ENCODE measurements around the gene VWA1. TPM values are rescaled to one million over a fixed set of nuclear protein-coding genes. Genes with fewer than 3 reads are reported as not detected.
A peak's percentile ranks its signal among the peaks of the same experiment; 100 is the strongest.
"Not testable (repeated sequence)": the region's sequence is repeated elsewhere in the genome, so short reads cannot be mapped to it uniquely, and the experiment has no call there.

VWA1 gene
- polyA plus RNA-seq, 1 donor (not counting 4 experiments of a cell fraction or from before 2014, with no cell fraction given) = 6.5 TPM

- H3K4me1 ChIP-seq (ENCODE audit: control insufficient read depth, extremely low read depth, insufficient read depth, low read length) = peaks cover 26% of the 10 kb centered on the region
- H3K79me2 ChIP-seq (ENCODE audit: control insufficient read depth, insufficient read depth, low read length) = peaks cover 60% of the 10 kb centered on the region
- no peaks in the 10 kb centered on the region for H3K27me3 ChIP-seq (ENCODE audit: control insufficient read depth, extremely low read depth, insufficient read depth, low read length)
- H3K27ac ChIP-seq (ENCODE audit: control insufficient read depth, insufficient read depth, low read length) = peak within 1 kb of the TSS; percentile 76
- no peaks in the 10 kb centered on the region for H3K9me1 ChIP-seq (ENCODE audit: control insufficient read depth, extremely low read depth, insufficient read depth, low read length)
- H3K4me2 ChIP-seq (ENCODE audit: control insufficient read depth, extremely low read depth, insufficient read depth, low read depth, low read length) = peak within 1 kb of the TSS; percentile 87
- peaks cover 17 to 27% of the 10 kb centered on the region in 2 experiments for H3K36me3 ChIP-seq (ENCODE audit: control insufficient read depth in 2 of 2, extremely low read depth in 1 of 2, insufficient read depth in 2 of 2, low read length in 2 of 2)
- H2AFZ ChIP-seq (ENCODE audit: control insufficient read depth, low read length) = peak within 1 kb of the TSS; percentile 66
- peak within 1 kb of the TSS; percentile 91 for H3K9ac ChIP-seq (ENCODE audit: control insufficient read depth, extremely low read depth, insufficient read depth, low read length)
- dilution Hi-C loops (cut with MboI; ENCODE audit: extremely low pct_ligation_motif_present, low sequenced_read_pairs) = no loop called here
- H4K20me1 ChIP-seq (ENCODE audit: control insufficient read depth, extremely low read depth, insufficient read depth, low read length) = peaks cover 9% of the 10 kb centered on the region
- DNase-seq (ENCODE audit: low read depth, low spot score) (peak; percentile 48), FAIRE-seq (peak; percentile 78)
- H3K9me3 ChIP-seq (ENCODE audit: control insufficient read depth, low read depth, low read length) = no peaks in the 10 kb centered on the region
- peak within 1 kb of the TSS; percentile 70 to 90 (median 86) for H3K4me3 ChIP-seq (ENCODE audit: control insufficient read depth in 2 of 3, extremely low read depth in 1 of 3, insufficient read depth in 2 of 3, low read depth in 1 of 3, low read length in 3 of 3)
- TF ChIP-seq CTCF (optimal IDR thresholded peaks at IDR 0.05 in 1 of 3, IDR thresholded peaks at IDR 0.05 in 1 of 3, conservative IDR thresholded peaks at IDR 0.05 in 1 of 3; ENCODE audit: extremely low read depth in 1 of 3, insufficient read depth in 2 of 3, low read length in 3 of 3) (no peak), EZH2 (IDR thresholded peaks at IDR 0.05; ENCODE audit: low read length) (no peak)
Measured at GRCh38 chr1:1406821-1407635, 28.5 kb upstream of the VWA1 start, which contains the start of gene MRPL20. MRPL20 (minus strand) TSS chr1:1407293; CDS start chr1:1407217, 76 bp downstream.

DNA sequence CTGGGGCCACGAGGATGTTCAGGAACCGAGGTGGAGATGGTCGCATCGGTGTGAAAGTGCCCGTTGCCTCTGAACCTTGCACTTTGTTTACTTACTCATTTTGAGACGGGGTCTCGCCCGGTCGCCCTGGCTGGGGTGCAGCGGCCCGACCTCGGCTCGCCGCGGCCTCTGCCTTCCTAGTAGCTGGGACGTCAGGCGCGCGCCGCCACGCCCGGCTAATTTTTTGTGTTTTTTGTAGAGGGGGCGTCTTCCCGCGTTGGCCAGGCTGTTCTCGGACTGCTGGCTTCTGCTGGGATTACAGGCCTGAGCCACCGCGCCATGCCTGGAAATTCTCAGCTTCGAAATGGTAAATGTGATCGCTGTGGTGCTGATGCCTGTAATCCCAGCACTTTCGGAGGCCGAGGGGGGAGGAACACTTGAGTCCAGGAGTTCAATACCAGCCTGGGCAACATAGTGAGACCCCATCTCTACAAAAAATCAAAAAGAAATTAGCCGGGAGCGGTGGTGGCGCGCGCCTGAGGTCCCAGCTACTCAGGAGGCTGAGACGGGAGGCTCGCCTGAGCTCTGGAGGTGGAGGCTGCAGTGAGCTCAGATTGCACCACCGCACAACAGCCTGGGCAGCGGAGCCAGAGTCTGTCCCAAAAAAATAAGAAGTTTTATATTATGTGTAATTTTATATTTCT, 27.7 kb upstream of the VWA1 start:
- Histone ChIP-seq H3K36me3 (ENCODE audit: control insufficient read depth in 2 of 2, extremely low read depth in 1 of 2, insufficient read depth in 2 of 2, low read length in 2 of 2) (peaks cover 17 to 23% of the 10 kb centered on the region in 2 experiments), H2AFZ (ENCODE audit: control insufficient read depth, low read length) (no peak overlapping the region)
- no peak for DNase-seq (ENCODE audit: low read depth, low spot score)

DNA sequence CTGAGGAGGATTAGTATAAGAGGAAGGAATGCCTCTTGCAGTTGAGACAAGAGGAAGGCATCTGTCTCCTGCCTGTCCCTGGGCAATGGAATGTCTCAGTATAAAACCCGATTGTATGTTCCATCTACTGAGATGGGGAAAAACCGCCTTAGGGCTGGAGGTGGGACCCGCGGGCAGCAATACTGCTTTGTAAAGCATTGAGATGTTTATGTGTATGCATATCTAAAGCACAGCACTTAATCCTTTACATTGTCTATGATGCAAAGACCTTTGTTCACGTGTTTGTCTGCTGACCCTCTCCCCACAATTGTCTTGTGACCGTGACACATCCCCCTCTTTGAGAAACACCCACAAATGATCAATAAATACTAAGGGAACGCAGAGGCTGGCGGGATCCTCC, 25.3 kb upstream of the VWA1 start:
- dilution Hi-C loops (cut with MboI; ENCODE audit: extremely low pct_ligation_motif_present, low sequenced_read_pairs); H3K27me3 ChIP-seq (ENCODE audit: control insufficient read depth, extremely low read depth, insufficient read depth, low read length); H3K9ac ChIP-seq (ENCODE audit: control insufficient read depth, extremely low read depth, insufficient read depth, low read length); FAIRE-seq; H4K20me1 ChIP-seq (ENCODE audit: control insufficient read depth, extremely low read depth, insufficient read depth, low read length); H2AFZ ChIP-seq (ENCODE audit: control insufficient read depth, low read length); H3K4me2 ChIP-seq (ENCODE audit: control insufficient read depth, extremely low read depth, insufficient read depth, low read depth, low read length); H3K9me3 ChIP-seq (ENCODE audit: control insufficient read depth, low read depth, low read length); H3K9me1 ChIP-seq (ENCODE audit: control insufficient read depth, extremely low read depth, insufficient read depth, low read length); H3K4me3 ChIP-seq (ENCODE audit: control insufficient read depth in 2 of 3, extremely low read depth in 1 of 3, insufficient read depth in 2 of 3, low read depth in 1 of 3, low read length in 3 of 3); DNase-seq (ENCODE audit: low read depth, low spot score); H3K27ac ChIP-seq (ENCODE audit: control insufficient read depth, insufficient read depth, low read length): not testable (repeated sequence)
- Histone ChIP-seq H3K36me3 (ENCODE audit: control insufficient read depth in 2 of 2, extremely low read depth in 1 of 2, insufficient read depth in 2 of 2, low read length in 2 of 2) (peaks cover 6 to 15% of the 10 kb centered on the region in 2 experiments), H3K79me2 (ENCODE audit: control insufficient read depth, insufficient read depth, low read length) (peaks cover 43% of the 10 kb centered on the region), H3K4me1 (ENCODE audit: control insufficient read depth, extremely low read depth, insufficient read depth, low read length) (peaks cover 15% of the 10 kb centered on the region)

More for the DNA sequence above, 27.7 kb upstream of the VWA1 start:
- Histone ChIP-seq H3K4me2 (ENCODE audit: control insufficient read depth, extremely low read depth, insufficient read depth, low read depth, low read length) (peak overlapping the region; percentile 80), H3K9ac (ENCODE audit: control insufficient read depth, extremely low read depth, insufficient read depth, low read length) (peak overlapping the region; percentile 91), H3K79me2 (ENCODE audit: control insufficient read depth, insufficient read depth, low read length) (peaks cover 60% of the 10 kb centered on the region), H3K4me1 (ENCODE audit: control insufficient read depth, extremely low read depth, insufficient read depth, low read length) (peaks cover 18% of the 10 kb centered on the region), H3K9me3 (ENCODE audit: control insufficient read depth, low read depth, low read length) (no peaks in the 10 kb centered on the region), H4K20me1 (ENCODE audit: control insufficient read depth, extremely low read depth, insufficient read depth, low read length) (peaks cover 5% of the 10 kb centered on the region), H3K4me3 (ENCODE audit: control insufficient read depth in 2 of 3, extremely low read depth in 1 of 3, insufficient read depth in 2 of 3, low read depth in 1 of 3, low read length in 3 of 3) (peak overlapping the region; percentile 70 to 90 (median 86)), H3K27ac (ENCODE audit: control insufficient read depth, insufficient read depth, low read length) (peak overlapping the region; percentile 76), H3K9me1 (ENCODE audit: control insufficient read depth, extremely low read depth, insufficient read depth, low read length) (no peaks in the 10 kb centered on the region), H3K27me3 (ENCODE audit: control insufficient read depth, extremely low read depth, insufficient read depth, low read length) (no peaks in the 10 kb centered on the region)
- dilution Hi-C loops (cut with MboI; ENCODE audit: extremely low pct_ligation_motif_present, low sequenced_read_pairs) = no loop called here
- FAIRE-seq = no peak
- peak in 1 of 3 experiments; percentile 17 for TF ChIP-seq CTCF (optimal IDR thresholded peaks at IDR 0.05 in 1 of 3, IDR thresholded peaks at IDR 0.05 in 1 of 3, conservative IDR thresholded peaks at IDR 0.05 in 1 of 3; ENCODE audit: extremely low read depth in 1 of 3, insufficient read depth in 2 of 3, low read length in 3 of 3)
- TF ChIP-seq EZH2 (IDR thresholded peaks at IDR 0.05; ENCODE audit: low read length) = no peak
